NCI-H1092 (cell line): ENCODE data around the gene NKX1-2.

Source experiments
- DNase-seq: peaks from one replicate; lab custom pipeline; 2025; lab: John Stamatoyannopoulos, UW

Gene NKX1-2

DNA sequence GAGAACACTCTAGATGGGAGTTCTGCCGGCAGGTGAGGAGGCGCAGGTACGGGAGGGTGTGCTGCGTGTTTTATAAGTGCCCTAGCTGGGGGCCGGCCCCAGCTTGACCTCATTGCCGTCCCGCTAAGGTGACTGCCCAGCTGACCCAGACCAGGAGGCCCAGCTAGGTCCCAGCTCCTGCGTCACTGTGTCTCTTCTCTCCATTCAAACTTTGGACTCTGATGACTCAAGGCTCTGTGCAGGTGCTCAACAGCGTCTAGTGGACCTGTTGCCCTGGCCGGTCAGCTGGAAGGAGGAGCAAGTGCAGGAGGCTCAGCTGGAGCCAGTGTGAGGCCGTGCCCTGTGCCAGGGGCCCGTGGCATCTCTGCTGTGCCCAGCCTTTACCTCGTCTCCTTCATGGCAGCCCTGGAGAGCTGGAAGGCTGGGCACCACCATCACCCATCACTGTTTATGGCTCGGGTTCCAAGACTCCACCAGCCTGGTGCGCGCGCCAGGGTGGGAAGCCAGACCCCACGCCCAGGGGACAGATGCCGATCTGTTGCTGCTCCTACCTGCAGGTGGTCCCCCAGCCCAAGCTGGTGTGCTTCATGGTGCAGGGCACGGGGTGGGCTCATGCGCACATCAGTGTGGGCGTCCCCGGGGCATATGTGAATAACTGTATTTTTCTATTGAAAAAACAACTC is 26.3 kb upstream of the NKX1-2 start:
- no peak for DNase-seq

DNA sequence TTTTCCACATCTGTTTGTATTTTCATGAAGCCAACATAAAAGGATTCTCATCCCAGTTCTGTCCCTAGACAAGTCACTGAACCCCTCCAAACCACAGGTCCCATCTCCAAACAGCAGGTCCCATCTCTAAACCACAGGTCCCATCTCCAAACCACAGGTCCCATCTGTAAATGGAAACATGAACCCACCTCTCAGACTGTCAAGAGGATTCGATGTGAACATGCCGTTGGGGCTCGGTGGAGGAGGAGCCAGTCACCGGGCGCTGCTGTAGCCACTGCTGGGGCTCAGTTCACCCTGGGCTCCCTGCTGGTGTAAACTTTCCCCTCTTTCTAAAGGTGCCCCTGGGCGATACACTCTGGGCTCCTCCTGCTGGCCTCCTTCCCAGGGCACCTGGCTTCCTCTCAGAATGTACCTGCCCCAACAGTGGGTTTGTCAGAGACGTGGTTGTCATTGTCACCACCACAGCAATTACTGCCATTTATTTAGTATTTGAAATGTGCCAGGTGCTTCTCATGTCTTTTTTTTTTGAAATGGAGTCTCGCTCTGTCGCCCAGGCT is 24.8 kb upstream of the NKX1-2 start:
- DNase-seq, result no peak

DNA sequence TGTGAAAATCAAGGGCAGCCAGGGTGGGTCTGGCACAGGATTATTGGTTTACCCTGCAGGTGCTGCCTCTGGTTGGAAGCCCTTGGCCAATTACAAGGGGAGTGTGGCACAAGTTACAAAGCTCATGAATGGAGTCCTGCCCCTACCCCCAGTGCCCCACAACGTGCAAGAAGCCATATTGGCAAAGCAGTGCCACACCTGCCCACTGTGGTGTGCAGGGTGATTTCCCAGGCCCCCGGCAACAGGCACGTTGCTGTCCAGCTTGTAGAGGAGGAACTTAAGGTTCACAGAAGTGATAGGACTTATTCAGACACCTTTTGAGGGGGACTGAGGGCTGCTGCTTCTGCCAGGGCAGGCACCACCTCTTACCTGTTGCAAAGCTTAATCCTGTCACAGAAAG is 23.2 kb upstream of the NKX1-2 start:
- DNase-seq, result no peak

DNA sequence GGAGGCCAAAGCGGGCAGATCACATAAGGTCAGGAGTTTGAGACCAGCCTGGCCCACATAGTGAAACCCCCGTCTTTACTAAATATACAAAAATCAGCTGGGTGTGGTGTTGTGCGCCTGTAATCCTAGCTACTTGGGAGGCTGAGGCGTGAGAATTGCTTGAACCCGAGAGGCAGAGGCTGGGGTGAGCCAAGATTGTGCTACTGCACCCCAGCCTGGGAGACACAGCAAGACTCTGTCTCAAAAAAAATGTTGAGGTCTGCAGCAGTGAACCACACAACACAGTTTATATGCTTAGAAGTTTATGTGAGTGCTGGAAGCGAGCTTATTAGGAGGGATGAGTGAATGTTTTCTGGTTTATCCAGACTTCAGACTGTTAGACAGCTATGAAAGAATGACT is 22.2 kb upstream of the NKX1-2 start:
- no peak for DNase-seq

DNA sequence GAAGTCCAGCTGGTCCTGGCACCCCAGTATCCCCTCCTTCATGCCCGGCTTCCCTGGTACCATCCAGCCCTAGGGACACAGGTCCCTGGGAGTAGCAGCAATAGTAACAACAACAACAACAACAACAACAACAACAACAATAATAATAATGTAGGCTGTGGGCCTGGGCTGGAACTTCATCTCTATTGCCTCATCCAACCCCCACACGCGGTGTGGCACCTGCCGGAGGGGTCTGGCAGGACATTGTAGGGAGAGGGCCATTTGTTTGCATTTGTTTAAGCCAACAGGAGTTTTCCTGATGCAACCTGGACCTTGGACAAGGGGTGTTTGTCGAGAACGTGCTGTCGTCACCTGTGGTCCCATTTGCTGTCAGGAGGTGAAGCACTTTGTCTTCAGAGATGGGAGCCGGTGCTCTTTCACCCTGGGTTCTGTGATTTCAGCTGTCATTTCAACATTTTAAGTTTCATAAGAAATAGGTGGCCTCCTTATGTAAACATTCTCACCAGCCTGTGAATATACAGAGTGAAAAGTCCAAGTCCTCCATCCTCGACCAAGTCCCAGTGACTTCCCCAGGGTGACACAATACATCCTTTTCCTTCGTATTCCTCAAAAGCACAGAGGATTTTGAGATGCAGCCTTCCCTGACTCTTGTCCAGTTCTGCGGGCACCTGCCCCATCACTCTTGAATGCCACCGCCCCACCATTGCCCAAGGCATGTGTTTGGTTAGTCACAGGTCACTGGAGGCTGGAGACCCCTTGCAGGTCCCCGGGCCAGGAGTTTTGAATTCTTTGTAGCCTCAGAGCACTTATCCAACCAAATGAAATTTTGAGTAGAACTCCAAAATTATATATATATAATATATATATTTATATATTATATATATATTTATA is 21.0 kb upstream of the NKX1-2 start:
- DNase-seq, result no peak

DNA sequence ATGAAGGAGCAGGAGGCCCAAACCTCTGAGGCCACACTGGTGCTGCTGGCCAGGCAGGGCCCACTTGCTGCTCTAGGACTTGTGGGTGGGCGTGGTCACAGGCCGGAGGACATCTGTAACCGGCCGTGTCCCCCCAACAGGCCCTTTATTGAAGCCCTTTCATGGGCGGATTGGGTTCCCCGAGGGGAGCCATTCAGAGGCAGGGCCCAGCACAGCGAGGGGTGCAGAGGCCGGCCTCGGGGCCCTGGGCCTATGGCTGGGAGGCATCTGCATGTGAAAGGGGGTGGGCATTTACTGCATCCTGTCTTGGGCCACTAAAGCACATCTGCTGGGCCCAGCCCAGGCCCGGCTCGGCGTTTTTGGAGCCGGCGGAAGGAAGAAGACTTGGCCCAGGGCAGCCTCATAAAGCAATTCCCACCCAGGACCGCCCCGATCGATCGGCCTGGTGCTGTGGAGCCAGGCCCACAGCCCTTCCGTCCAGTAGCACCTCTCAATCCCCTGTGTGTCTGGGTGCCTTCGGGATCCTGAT is 20.2 kb upstream of the NKX1-2 start:
- DNase-seq, result no peak

DNA sequence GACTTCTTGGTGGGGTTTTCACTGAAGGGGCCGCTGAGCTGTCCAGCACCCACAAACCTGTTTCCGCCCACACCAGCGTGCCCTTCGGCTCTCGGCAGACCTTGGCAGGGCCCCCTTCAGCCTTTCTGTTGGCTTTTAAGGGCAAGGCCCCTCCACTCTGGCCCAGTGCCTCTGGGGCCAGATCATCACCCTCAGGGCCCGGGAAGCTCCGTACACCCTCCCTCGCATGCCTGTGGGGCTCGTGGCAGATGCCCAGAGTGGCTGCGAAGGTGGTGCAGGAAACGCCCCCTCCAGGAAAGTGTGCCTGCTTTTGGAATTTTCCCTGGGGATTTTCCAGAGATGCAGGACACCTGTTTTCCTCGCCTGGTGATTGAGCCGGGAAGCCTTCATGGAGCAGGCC is 18.8 kb upstream of the NKX1-2 start:
- DNase-seq, result no peak

DNA sequence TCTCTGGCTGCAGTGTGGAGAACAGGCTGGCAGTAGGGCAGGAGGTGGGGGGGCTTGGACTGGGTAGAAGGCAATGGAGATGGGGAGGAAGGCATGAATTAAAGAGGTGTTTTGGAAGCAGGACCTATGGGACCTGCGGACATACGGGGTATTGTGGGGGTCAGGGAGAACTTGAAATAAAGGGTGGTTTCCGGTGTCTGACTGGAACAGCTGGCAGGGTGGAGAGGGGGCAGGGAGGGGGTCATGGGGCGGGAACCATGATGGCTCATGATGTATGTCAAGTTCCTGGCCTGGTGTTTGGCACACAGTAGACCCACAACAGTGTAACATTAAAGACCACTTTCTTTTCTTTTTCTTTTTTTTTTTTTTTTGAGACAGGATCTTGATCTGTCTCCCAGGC is 17.3 kb upstream of the NKX1-2 start:
- DNase-seq, result no peak

DNA sequence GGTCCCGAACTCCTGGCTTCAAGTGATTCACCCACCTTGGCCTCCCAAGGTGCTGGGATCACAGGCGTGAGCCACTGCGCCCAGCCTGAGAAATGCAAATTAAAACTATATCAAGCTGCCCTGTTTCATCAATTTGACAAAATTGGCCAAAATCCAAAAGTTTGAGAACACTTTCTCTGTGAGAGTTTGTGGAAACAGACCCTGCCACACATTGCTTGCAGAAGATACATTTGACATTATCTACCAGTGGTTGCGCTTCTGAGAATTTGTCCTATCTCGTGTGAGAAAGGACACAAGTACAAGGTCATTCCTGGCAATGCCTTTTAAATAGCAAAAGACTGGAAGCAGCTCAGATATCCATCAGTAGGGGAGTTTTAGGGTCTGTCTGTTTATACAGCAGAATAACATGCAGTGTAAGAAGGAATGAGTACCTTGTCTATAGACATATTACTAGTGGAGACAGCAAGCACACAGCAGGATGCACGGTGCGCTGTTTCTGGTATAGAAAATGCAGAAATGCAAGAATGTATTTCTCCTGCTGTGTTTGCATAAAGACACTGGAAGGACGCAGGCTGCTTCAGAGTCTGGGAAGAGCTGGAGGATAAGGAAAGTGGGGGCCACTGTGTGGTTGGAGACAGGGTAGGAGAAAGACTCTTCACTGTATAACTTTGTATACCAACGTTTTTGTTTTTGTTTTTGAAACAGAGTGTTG is 16.1 kb upstream of the NKX1-2 start:
- DNase-seq, result no peak

DNA sequence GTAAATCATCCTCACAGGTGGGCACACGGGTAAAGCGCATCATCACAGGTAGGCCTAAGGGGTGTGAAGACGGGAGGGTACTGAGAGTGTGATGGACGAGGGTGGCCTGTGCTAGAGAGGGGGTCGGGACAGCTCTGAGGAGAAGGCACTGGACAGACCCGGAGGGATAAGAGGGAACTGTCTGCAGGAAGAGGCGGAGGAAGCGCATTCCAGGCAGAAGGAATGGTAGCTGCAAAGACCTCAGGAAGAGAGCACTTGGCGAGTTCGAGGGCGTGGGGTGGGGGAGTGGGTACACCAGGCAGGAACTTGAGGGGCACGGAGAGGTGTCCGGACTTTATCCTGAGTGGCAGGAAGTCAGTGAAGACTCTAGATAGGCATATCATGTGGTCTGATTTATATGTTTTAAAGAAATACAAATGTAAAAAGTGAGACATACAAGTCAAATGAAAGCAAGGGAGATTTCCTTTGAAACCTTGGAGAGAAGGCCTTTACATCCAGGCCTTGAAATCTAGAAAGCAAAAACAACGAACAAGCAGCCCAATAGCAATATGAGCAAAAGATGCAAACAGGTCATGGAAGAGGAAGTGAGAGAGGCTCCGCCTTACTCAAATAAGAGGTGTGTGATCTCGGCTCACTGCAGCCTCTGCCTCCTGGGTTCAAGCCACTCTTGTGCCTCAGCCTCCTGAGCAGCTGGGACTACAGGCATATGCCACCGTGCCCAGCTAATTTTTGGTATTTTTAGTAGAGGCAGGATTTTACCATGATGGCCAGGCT is 15.4 kb upstream of the NKX1-2 start:
- no peak for DNase-seq

DNA sequence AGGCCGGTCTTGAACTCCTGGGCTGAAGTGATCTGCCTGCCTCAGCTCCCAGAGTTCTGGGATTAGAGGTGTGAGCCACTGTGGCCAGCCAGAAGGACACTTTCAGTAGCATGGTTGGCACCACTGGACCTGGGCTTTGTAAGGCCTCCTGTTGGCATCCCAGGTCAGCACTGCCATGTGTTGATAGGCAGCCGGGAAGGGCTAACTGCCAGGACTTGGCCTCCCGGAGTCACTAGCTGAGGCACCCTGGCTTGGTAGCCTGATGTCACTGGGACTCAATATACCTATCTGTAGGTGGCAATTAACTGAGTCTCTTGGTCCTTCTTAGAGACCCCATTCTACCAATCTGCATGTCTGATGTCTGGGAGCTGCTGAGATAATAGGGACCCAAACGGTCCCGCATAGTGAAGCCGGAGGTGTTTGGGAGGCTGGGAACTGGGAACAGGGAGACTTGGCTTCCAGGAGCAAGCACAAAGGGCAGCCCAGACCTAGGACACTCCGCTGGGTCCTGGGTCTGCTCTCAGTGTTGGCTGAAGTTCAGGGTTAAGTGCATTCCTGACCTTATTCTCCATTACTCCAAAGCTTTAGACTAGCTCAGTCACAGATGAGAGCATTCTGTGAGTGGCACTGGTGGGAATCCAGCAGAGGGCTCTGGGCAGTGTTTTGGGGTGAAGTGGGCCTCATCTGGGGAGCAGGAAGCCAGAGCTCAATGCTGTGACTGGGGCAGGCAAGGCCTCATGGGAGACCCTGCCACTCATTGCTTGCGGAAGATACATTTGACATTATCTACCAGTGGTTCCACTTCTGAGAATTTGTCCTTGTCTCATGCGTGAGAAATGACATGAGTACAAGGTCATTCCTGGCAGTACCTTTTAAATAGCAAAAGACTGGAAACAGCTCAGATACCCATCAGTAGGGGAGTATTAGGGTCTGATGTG is 14.5 kb upstream of the NKX1-2 start:
- no peak for DNase-seq

DNA sequence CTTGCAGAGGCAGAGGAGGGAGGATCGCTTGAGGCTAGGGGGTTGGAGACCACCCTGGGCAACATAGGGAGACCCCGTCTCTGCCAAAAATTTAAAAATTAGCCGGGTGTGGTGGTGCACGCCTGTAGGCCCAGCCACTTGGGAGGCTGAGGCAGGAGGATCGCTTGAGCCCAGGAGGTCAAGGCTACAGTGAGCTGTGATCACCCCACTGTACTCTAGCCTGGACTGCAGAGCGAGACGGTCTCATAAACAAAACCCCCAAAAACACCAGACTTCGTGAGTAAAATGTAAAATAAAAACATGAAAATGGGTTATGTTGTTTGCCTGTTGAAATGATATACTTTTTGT is 12.5 kb upstream of the NKX1-2 start:
- no peak for DNase-seq

DNA sequence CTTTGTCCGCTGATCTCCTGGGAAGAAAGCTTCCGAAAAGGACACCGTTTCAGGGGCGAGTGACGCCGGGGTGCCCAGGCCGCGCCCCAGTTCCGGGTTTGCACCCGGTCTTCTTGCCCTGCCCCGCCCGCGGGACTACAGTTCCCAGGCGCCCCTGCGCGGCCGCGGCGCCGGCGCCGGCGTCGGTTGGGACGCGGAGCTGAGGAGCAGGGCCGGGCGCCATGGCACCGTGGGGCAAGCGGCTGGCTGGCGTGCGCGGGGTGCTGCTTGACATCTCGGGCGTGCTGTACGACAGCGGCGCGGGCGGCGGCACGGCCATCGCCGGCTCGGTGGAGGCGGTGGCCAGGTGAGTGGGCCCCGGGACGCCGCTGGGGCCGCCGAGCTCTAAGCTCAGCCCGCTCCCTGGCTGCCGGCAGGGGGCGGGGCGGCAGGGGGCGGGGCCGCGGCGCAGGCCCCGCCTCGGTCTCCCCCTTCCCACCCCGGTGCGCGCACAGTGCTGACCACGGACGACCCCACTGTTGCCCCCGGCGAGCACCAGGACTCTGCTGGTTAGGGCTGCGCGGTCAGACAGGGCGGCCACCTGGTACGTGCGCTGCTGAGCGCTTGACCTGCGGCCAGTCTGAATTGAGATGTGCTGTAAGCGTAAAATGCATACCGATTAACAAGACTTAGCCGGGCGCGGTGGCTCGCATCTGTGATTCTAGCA is 12.0 kb upstream of the NKX1-2 start, which contains the start of gene LHPP:
LHPP (plus strand) TSS at position 182 of the 706 bp plus-strand sequence; CDS start at position 222, 40 bp downstream.
- peak; percentile 24 for DNase-seq

DNA sequence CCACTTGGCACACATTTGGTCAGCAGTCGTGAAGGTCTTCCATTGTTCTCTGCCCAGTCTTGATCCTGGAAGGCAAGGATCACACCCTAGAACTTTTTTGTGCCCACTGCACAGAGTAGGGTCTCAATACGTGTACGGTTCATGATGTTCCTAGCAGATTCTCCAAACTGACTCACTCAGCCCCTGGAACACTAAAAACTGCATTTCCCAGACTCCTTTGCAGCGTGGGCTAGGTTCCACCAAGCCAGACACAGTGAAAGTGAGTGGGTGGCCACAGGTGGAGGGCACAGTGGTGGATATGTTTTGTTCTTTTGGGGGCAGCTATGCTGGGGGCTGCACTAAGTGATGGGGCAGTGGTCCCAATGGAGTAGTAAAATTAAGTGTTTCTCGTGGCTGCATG is 10.3 kb upstream of the NKX1-2 start:
- DNase-seq, result no peak

DNA sequence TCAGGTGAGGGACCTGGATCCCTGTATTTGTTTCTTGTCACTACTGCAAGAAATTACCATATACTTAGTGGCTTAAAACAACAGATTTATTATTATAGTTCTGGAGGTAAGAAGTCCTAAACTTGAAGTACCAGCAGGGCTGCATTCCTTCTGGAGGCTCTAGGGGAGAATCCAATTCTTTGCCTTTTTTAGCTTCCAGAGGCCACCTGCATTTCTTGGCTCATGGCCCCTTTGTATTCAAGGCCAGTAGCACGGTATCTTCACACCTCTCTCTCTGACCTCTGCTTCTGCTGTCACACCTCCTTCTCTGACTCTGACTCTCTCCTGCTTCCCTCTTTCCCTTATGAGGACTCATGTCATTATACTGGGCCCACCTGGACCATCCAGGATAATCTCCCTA is 9.6 kb upstream of the NKX1-2 start:
- no peak for DNase-seq

DNA sequence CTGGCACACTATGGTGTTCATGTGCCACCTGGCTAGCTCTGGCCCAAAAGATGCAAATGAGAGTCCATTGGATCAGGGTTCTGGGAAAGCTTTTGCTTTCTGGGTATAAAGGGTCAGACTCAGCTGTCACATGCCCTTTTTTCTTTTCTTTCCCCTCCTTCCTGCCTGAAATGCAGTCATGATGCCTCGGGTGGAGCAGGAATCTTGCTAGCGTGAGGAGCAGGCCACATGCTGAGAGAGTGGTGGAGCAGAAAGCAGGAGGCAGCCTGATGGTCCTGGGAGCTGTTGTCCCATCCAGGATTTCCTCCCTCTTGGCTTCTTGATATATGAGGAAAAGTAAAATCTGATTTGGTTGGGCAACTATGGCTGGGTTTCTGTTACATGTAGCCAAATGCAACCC is 9.1 kb upstream of the NKX1-2 start:
- no peak for DNase-seq

DNA sequence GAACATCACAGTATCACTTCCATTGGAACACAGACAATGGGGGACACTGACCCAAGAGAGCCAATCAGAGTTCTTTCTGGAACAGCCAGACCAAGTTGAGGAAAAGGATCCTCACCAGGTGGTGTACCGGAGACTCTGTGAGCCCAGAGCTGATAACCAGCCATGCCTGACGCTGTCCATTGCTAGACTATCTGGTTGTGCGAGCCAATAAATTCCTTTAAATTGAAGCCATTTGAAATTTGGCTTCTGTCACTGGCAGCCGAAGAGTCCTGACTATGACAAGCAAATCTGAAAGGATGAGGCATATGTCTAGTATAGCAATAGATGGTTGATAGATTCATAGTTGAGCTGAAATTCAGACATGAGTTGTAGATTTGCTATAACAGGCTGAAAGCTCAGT is 8.6 kb upstream of the NKX1-2 start:
- no peak for DNase-seq

DNA sequence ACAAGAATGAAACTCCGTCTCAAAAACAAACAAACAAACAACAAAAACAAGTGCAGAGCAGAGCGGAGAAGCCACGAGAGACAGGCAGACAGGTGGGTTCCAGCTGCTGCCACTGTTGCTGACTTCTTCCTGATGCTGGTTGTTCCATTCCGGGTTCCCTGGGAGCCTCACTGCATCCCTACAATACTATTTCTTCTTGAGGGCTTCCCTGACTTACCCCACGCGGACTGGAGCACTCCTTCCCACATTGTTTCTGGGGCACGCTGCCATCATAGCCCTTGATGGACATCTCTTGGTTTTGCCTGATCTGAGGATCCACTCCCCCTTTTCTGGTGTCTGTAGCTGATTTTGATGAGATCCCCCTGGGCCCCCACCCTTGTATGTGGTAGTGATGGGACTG is 5.6 kb upstream of the NKX1-2 start:
- no peak for DNase-seq

DNA sequence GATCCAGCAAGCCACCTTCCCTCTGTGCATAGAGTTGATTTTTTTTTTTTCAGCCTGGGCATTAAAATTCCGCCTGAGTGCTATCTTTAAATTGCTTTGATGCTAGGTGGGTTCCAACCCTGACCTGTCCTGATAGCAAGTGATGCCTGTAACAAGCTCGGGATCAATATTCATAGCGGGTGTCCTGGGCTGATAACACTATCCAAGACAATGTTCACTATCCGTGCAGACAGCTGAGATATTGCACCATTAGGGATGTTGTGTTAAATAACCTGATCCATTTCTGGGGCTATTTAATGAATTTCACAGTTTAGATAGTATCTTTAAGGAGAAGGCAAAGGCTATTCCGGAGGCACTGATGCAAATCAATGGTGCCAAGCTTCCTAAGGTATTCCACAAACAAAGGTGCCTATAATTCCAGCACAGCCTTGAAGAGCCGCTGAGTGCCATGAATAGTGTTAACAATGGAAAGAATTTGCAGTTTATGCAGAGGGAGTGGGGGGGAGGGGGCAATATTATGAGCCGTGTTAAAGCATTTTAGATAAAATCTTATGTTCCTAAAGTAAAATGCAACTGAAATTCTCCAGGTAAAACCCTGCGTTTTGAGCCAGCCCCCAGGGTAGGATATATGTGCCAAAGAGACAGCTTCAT is 4.2 kb upstream of the NKX1-2 start:
- DNase-seq, result no peak
